Central memory CD8-positive, alpha-beta T cell (primary cell): ENCODE data around the gene GGTA1.

Experiments used
- ATAC-seq: fragments of 150-1000 bp; cut with Tn5 transposase; replicated peaks from 2 replicates; pipeline ENCODE4 v1.10.0; 2022; ENCODE audit warnings: mild to moderate bottlenecking, moderate FRiP score, moderate number of reproducible peaks; ENCODE audit not compliant: poor library complexity, severe bottlenecking; ENCODE audit errors: extremely low read depth
- DNase-seq, 2 donors: peaks; one replicate each; pipeline ENCODE4 v3.0.0; 2021; ENCODE audit warnings: low spot score in 2 of 2
- H3K27ac Mint-ChIP-seq: one replicate; pipeline ENCODE4 v1.8.0; 2022; ENCODE audit warnings: low read depth, mild to moderate bottlenecking, moderate library complexity, mixed read lengths
- H3K27me3 Mint-ChIP-seq: one replicate; pipeline ENCODE4 v1.8.0; 2022; ENCODE audit warnings: mixed read lengths
- H3K36me3 Mint-ChIP-seq: one replicate; pipeline ENCODE4 v1.8.0; 2022; ENCODE audit warnings: mild to moderate bottlenecking, moderate library complexity, mixed read lengths; ENCODE audit not compliant: insufficient read depth
- H3K4me1 Mint-ChIP-seq: one replicate; pipeline ENCODE4 v1.8.0; 2022; ENCODE audit warnings: mixed read lengths
- H3K4me3 Mint-ChIP-seq: one replicate; pipeline ENCODE4 v1.8.0; 2022; ENCODE audit warnings: mild to moderate bottlenecking, moderate library complexity, mixed read lengths
- H3K9me3 Mint-ChIP-seq: one replicate; pipeline ENCODE4 v1.8.0; 2022; ENCODE audit warnings: mixed read lengths

The GGTA1 gene

DNA sequence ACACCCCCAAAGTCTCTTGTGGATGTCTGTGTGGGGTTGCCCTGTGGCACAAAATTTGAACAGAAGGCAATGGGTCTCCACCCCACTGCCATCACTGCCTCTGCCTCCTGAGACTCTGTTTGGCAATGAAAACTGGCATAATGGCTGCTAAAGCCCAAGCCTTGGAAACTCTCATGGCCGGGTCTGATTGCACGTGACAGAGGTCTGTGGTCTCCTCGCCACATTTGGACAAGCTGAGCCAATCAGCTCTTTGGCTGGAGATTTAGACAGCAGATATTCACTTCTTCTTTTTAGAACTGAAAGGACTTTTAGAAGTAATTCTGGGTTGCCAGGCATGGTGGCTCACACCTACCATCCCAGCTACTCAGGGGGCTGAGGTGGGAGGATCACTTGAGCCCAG lies 5.5 kb downstream of the GGTA1 start:
- no peak for ATAC-seq
- H3K4me3 Mint-ChIP-seq, result no peak overlapping the region
- peaks cover 51% of the 10 kb centered on the region for H3K27me3 Mint-ChIP-seq

DNA sequence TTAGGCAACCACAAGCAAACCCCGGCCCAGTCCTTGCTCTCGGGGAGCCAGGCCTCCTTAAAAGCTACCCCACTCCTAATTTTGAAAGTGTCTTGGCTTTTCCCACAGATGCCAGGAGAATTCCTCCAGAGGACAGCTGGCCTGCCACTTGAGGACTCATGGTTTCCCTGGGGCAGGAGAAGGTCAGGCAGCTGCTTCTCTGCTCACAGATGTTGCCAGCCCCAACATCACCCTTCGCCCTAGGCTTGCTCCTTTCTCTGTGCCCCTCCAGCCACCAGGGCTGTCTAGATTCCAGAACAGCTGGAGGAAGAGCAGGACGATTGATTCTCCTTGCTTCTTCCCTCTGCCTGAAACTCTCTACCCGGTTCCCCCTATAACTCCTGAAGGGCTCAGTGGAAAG lies 8.5 kb downstream of the GGTA1 start:
- ATAC-seq (no peak), DNase-seq (no peak)
- Mint-ChIP-seq H3K27me3 (peaks cover 20% of the 10 kb centered on the region), H3K4me1 (no peaks in the 10 kb centered on the region), H3K27ac (no peak overlapping the region), H3K9me3 (no peaks in the 10 kb centered on the region), H3K4me3 (no peak overlapping the region), H3K36me3 (no peaks in the 10 kb centered on the region)

More for the DNA sequence above, 5.5 kb downstream of the GGTA1 start:
- no peak for DNase-seq
- H3K9me3 Mint-ChIP-seq, result no peaks in the 10 kb centered on the region
- H3K27ac Mint-ChIP-seq, result no peak overlapping the region
- no peaks in the 10 kb centered on the region for H3K36me3 Mint-ChIP-seq
- peaks cover 12% of the 10 kb centered on the region for H3K4me1 Mint-ChIP-seq

DNA sequence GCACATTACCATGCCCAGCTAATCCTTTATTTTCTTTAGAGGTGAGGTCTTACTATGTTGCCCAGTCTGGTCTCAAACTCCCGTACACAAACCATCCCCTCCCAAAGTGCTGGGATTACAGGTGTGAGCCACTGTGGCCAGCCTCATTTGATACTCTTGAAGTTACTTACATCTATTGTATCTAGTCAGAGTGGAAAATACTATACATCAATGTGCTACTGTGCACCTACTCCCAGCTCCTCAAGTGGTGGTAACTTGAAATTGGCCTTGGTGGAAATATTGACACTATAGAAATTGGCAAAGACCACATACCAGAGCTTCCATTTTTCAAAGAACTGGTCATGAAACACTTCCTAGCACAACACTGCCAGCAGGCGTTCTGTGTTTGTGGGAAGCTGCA lies 10.3 kb downstream of the GGTA1 start:
- no peak overlapping the region for H3K27ac Mint-ChIP-seq
- no peaks in the 10 kb centered on the region for H3K36me3 Mint-ChIP-seq
- no peak for ATAC-seq
- H3K27me3 Mint-ChIP-seq, result peaks cover 8% of the 10 kb centered on the region
- no peak overlapping the region for H3K4me3 Mint-ChIP-seq
- DNase-seq, result no peak
- no peaks in the 10 kb centered on the region for H3K9me3 Mint-ChIP-seq
- H3K4me1 Mint-ChIP-seq, result no peaks in the 10 kb centered on the region

DNA sequence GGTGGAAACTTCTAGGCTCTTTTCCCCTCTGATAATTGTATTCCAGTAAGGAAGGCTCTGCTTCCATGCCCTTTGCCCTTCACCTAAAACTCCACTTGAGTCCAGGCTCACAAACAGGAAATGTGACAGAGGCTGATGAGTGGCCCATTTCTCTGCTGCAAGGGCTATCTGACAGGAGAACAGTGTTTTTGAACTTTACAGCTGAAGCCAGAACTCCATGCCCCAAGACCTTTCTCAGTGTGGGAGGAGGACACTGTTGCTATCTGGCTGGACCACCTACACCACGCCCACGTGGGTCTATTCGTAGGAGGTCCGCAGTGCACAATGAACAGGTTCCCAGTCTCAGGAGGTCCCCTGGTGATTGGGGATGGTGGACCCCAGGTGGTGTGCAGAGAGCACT lies 13.6 kb downstream of the GGTA1 start:
- Mint-ChIP-seq H3K4me1 (no peaks in the 10 kb centered on the region), H3K27ac (no peak overlapping the region), H3K36me3 (no peaks in the 10 kb centered on the region), H3K27me3 (no peaks in the 10 kb centered on the region), H3K9me3 (no peaks in the 10 kb centered on the region), H3K4me3 (no peak overlapping the region)
- ATAC-seq (no peak), DNase-seq (no peak)

DNA sequence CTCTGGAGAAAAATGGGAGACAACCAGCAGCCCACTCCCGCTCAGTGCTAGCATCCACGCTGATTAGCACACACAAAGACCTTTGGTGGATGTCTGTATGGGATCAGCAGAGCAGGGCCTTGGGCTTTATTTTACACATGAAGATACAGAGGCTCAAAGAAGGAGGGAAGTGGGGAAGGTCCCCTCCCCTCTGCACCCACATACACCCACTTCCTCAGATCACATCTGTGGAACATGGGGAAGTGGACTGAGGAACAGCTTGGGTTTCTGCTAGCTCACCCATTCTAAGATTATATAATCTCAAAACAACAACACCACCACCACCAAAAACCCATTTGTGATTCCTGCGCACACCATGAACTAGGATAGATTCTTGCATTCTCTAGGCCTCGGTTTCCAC lies 14.0 kb downstream of the GGTA1 start:
- no peak overlapping the region for H3K4me3 Mint-ChIP-seq
- H3K9me3 Mint-ChIP-seq, result no peaks in the 10 kb centered on the region
- H3K27me3 Mint-ChIP-seq, result no peaks in the 10 kb centered on the region
- H3K36me3 Mint-ChIP-seq, result no peaks in the 10 kb centered on the region
- H3K4me1 Mint-ChIP-seq, result no peaks in the 10 kb centered on the region
- DNase-seq (no peak), ATAC-seq (no peak)
- no peak overlapping the region for H3K27ac Mint-ChIP-seq

DNA sequence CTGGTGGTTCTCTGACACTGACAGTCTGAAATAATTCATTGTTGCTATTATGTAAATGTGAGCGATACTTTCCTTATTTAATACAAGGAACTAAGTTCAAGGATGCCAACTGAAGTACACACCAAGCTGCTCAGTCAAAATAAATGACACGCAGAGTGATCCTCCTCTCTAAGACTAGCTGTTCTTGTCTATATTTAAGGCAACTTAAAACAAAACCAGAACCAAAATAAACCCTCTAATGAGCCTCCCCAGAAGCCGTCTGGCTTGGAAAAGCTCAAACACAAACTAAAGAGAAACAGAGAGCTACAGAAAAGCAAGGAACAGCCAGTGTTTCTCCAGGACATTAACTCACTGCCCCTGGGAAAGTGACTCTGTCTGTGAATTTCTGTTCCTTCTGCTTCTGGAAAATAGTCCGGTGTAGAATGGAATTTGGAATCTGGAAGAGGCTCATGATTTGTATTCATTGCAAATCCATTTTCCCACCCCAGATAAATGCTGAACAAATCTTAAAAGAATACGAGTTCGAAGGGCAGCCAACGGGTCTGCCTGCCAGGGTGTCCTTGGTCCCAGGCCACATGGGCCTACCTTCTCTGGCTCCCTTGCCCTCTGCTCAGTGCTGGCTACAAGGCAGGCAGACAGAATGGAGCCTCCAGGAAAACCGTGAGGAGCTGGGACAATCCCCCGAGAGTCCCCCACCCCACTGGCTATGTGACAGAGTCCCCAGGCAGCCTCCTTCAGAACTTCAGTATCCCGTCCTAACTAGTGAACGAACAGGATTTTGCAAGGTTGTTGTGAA lies 14.8 kb downstream of the GGTA1 start:
- H3K27ac Mint-ChIP-seq, result no peak overlapping the region
- H3K4me3 Mint-ChIP-seq, result no peak overlapping the region
- H3K27me3 Mint-ChIP-seq, result peaks cover under 1% of the 10 kb centered on the region
- ATAC-seq, result no peak
- H3K4me1 Mint-ChIP-seq, result no peaks in the 10 kb centered on the region
- no peak for DNase-seq
- H3K36me3 Mint-ChIP-seq, result no peaks in the 10 kb centered on the region
- no peaks in the 10 kb centered on the region for H3K9me3 Mint-ChIP-seq

DNA sequence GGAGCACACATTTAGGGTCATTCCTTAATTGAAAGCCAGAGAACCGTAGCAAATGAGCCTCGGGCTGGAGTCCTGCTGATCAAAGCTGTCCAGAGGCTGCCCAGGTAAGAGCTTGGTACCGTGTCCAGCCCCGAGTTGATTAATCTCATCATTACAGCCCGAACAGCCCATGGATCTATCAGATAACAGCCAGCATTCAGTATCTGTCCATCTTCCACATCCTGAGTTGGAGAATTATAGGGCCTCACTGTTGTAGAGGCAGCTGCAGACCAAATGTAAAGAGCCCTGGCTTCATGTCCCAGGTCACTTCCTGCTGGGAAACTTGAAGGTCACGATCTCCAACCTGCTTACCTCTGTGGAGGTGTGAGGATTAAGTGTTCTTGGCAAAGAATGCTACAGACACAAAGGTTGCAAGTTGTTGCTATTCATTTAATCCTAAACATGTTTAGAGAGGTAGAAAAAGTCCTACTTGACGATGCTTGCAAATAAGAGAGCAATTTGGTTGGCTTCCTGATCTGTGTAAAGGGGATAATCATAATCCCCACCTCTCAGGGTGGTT lies 16.1 kb downstream of the GGTA1 start:
- H3K36me3 Mint-ChIP-seq, result no peaks in the 10 kb centered on the region
- H3K27me3 Mint-ChIP-seq, result peaks cover 14% of the 10 kb centered on the region
- no peaks in the 10 kb centered on the region for H3K4me1 Mint-ChIP-seq
- no peak overlapping the region for H3K4me3 Mint-ChIP-seq
- no peak for ATAC-seq
- no peak for DNase-seq
- no peak overlapping the region for H3K27ac Mint-ChIP-seq
- H3K9me3 Mint-ChIP-seq, result no peaks in the 10 kb centered on the region

DNA sequence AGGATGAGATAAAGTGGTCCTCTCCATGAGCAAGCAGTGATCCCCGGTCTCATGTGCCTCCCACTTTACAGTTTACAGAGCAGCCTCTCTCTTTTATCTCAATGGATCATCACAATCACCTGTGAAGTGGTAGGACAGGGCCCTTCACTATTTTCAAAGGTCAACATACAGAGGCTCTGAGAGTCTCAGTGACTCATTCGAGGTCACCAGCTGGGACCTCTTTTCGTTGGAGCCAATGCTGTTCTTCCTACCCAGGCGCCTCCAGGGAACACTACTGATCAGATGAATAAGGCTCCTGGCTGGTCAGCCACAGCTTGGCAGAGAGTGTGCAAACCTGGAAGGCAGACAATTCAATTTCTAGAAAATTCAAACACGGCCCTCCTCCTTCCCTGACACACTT lies 16.6 kb downstream of the GGTA1 start:
- Mint-ChIP-seq H3K27me3 (peaks cover 19% of the 10 kb centered on the region), H3K4me3 (no peak overlapping the region), H3K9me3 (no peaks in the 10 kb centered on the region), H3K4me1 (no peaks in the 10 kb centered on the region), H3K36me3 (no peaks in the 10 kb centered on the region), H3K27ac (no peak overlapping the region)
- ATAC-seq (no peak), DNase-seq (no peak)

DNA sequence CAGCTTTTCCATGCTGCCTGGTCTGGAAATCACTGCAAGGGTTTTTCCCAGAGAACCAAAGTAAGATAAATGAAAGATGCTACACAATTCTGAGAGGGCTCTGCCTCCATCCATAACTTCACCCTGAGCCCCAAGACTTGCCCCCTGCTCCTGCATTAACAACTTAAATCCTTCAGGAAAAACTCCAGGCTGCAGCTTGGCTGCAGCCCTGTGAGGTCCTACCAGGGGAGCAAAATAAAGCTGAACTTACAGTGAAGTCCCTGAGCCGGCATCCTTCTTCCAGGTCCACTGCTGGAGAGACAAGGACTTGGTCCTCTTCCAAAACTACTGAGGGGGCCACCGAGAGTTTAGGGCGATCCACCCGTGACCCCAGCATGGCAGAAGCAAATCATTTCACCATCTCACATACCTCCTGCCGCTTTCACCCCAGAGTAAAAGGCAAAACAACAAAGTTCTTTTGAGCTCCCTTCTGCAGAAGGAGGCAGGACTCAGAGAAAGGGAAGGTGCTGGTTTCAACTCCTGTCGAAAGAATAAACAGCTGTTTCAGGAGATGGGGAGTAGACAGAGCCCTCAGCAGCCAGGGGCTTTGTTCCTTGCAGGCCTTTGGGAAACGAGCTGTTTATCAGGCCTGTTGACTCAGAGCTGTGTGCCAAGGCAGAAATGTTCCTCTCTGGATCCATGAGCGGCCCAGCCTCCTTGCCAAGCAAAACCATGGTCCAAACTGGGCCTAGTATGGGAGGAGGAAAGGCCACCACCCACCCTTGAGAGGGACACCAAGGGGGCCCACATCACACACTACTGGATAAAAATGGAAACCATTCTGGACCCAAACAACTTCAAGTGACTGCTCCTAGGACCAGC lies 20.6 kb downstream of the GGTA1 start:
- DNase-seq, result no peak
- no peak overlapping the region for H3K4me3 Mint-ChIP-seq
- no peaks in the 10 kb centered on the region for H3K36me3 Mint-ChIP-seq
- H3K4me1 Mint-ChIP-seq, result no peaks in the 10 kb centered on the region
- no peak for ATAC-seq
- H3K27ac Mint-ChIP-seq, result no peak overlapping the region
- H3K9me3 Mint-ChIP-seq, result no peaks in the 10 kb centered on the region
- H3K27me3 Mint-ChIP-seq, result peaks cover 39% of the 10 kb centered on the region

DNA sequence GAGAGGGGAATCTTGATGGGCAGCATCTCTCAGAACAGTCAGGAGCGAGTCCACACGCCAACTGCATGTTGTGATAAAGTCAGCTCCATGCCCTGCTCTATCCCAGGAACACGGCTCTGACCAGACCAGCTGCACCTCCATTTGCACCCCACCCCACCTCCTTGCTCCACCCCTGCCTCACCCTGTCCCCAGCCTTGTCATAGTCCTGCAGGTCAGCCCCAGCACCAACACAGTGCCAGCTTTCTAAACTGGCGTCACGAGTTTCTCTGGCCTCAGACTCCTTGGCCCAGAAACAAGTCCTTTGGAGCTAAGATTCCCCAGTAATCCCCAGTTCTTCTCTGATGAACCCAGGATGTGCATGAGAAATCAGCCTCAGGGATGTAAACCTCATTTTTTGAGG lies 23.5 kb downstream of the GGTA1 start:
- DNase-seq (no peak), ATAC-seq (no peak)
- H3K9me3 Mint-ChIP-seq, result no peaks in the 10 kb centered on the region
- no peaks in the 10 kb centered on the region for H3K4me1 Mint-ChIP-seq
- no peaks in the 10 kb centered on the region for H3K36me3 Mint-ChIP-seq
- H3K27ac Mint-ChIP-seq, result no peak overlapping the region
- H3K27me3 Mint-ChIP-seq, result peaks cover 48% of the 10 kb centered on the region
- H3K4me3 Mint-ChIP-seq, result no peak overlapping the region

DNA sequence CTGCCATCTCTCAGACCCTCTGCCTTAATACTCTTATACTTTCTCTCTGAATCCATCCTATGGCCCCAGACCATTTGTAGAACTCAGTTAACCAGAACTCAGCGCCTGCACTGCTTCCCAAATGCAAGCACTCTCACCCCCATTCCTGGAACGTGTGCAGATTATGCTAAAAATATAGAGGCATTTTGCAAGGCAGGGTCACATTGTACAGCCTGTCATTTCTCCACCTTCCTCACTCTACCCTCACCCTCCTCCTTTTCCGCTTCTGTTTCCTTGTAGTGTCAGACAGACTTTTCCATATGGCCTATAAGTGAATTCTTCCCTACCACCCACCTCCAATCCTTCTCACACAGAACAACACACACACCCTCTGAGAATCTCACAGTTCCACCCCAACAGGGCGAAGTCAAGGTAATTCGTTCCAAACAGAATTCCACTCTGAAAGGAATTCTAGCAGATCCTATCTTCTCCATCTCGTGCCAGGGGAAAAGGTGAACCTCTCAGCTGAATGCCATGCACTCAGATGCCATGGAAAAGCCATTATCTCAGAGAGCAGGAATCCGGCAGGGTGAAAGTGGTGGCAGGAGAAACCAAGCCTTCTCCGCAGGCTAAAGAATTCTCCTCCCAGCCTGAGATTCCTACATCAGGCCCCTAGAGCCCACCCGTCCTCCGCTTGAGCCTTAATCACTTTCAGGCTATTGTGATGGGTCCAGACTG lies 25.3 kb downstream of the GGTA1 start:
- ATAC-seq, result no peak
- H3K27ac Mint-ChIP-seq, result no peak overlapping the region
- no peak overlapping the region for H3K4me3 Mint-ChIP-seq
- H3K4me1 Mint-ChIP-seq, result no peaks in the 10 kb centered on the region
- H3K27me3 Mint-ChIP-seq, result peaks cover 56% of the 10 kb centered on the region
- H3K9me3 Mint-ChIP-seq, result no peaks in the 10 kb centered on the region
- DNase-seq, result no peak
- H3K36me3 Mint-ChIP-seq, result no peaks in the 10 kb centered on the region

DNA sequence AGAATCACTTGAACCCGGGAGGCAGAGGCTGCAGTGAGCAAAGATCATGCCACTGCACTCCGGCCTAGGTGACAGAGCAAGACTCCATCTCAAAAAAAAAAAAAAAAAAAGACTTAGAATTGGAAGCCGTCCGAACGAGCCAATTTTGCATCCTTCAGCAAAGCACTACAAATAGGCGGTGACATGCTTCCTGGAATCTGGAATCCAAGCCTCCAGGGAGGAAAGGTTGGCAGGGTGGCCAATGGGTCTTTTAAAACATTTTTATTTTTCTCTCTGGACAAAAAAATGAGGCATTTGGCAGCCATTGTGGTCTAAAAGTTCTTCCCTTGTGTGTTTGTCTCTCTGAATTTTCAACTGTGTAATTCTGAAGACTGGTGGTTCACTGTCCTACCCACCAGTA lies 26.4 kb downstream of the GGTA1 start:
- no peak for ATAC-seq
- Mint-ChIP-seq H3K4me3 (no peak overlapping the region), H3K27me3 (peaks cover 56% of the 10 kb centered on the region), H3K9me3 (no peaks in the 10 kb centered on the region), H3K36me3 (no peaks in the 10 kb centered on the region), H3K4me1 (no peaks in the 10 kb centered on the region), H3K27ac (no peak overlapping the region)
- no peak for DNase-seq
